GM18511 (cell line): ENCODE measurements around the gene FAM174C.
A peak's percentile ranks its signal among the peaks of the same experiment; 100 is the strongest.

Source experiments
- ATAC-seq: cut with Tn5 transposase; IDR thresholded peaks from one replicate; pipeline ENCODE4 v1.9.1; 2021; ENCODE audit warnings: mild to moderate bottlenecking, moderate library complexity; ENCODE audit not compliant: unreplicated experiment

FAM174C gene

GRCh38 chr19:1260749-1261537 is 14.4 kb upstream of the FAM174C start:
- peak; percentile 55 for ATAC-seq

- no peak for ATAC-seq
Measured at GRCh38 chr19:1261538-1261797, 13.9 kb upstream of the FAM174C start.

- no peak for ATAC-seq
Measured at GRCh38 chr19:1261798-1262622, 13.3 kb upstream of the FAM174C start.

- no peak for ATAC-seq
Measured at GRCh38 chr19:1262623-1263123, 12.7 kb upstream of the FAM174C start.

- ATAC-seq, result no peak
Measured at GRCh38 chr19:1263188-1263587, 12.1 kb upstream of the FAM174C start.

GRCh38 chr19:1264801-1265614 is 10.3 kb upstream of the FAM174C start:
- ATAC-seq, result no peak

- ATAC-seq, result no peak
Measured at GRCh38 chr19:1265615-1266128, 9.7 kb upstream of the FAM174C start.

- ATAC-seq, result peak; percentile 39
Measured at GRCh38 chr19:1266129-1266915, 9.0 kb upstream of the FAM174C start.

GRCh38 chr19:1266916-1267476 is 8.3 kb upstream of the FAM174C start:
- ATAC-seq, result no peak

GRCh38 chr19:1267477-1268225 is 7.7 kb upstream of the FAM174C start:
- no peak for ATAC-seq

- no peak for ATAC-seq
Measured at GRCh38 chr19:1268226-1269064, 6.9 kb upstream of the FAM174C start.

- ATAC-seq, result peak; percentile 55
Measured at GRCh38 chr19:1269065-1269477, 6.3 kb upstream of the FAM174C start, which contains the start of gene CIRBP. CIRBP (plus strand) TSS chr19:1269332; CDS start chr19:1270934, 1,602 bp downstream.

GRCh38 chr19:1269478-1270212 is 5.7 kb upstream of the FAM174C start:
- peak; percentile 29 for ATAC-seq

- ATAC-seq, result no peak
Measured at GRCh38 chr19:1270213-1270853, 5.0 kb upstream of the FAM174C start.

GRCh38 chr19:1270854-1271527 is 4.3 kb upstream of the FAM174C start:
- ATAC-seq, result no peak
